B cell (primary cell): ENCODE data around the gene HS6ST3. TPM values are rescaled to one million over a fixed set of nuclear protein-coding genes. Genes with fewer than 3 reads are reported as not detected.

Source experiments
- ATAC-seq: fragments of 200-7000 bp; cut with Tn5 transposase; one replicate; pipeline ENCODE4 v1.10.0; 2021; ENCODE audit warnings: low read depth, mild to moderate bottlenecking, moderate number of reproducible peaks, moderate library complexity
- CTCF ChIA-PET: fragments of 350-600 bp; sonication (Branson Sonifier 250); formaldehyde crosslinking; loops from one replicate; lab custom pipeline; 2021; ENCODE audit warnings: antibody characterized with exemption, inconsistent platforms; lab: Charles Lee
- POLR2A ChIA-PET: fragments of 350-600 bp; sonication (Branson Sonifier 250); formaldehyde crosslinking; loops from one replicate; lab custom pipeline; 2021; ENCODE audit warnings: antibody characterized with exemption; lab: Charles Lee
- DNase-seq: peaks from one replicate; pipeline ENCODE4 v3.0.0; 2013
- H2AFZ ChIP-seq: 2 replicates; pipeline ENCODE4 v1.6.1; 2012; ENCODE audit warnings: mild to moderate bottlenecking, low read depth, low read length; ENCODE audit not compliant: insufficient read depth, poor library complexity, severe bottlenecking
- H3K27ac ChIP-seq, 2 donors: 1 replicate in 1 of 2; 2 replicates in 1 of 2; pipeline ENCODE4 v1.5.1; 2012 to 2013; ENCODE audit warnings: low read length in 2 of 2, mild to moderate bottlenecking in 2 of 2, moderate library complexity in 1 of 2
- H3K27me3 ChIP-seq, 4 experiments: fragments of 200-600 bp in 1 of 4; sonication (generic) in 1 of 4; replicated peaks in 1 of 4; 1 replicate in 2 of 4; 2 replicates in 2 of 4; pipeline versions ENCODE4 v1.6.1 to v1.7.0; 2013 to 2016; ENCODE audit warnings: low read length in 3 of 4, mild to moderate bottlenecking in 2 of 4, mixed read lengths in 1 of 4, moderate library complexity in 1 of 4; ENCODE audit not compliant: insufficient read depth in 4 of 4, control insufficient read depth in 3 of 4; ENCODE audit errors: control extremely low read depth in 1 of 4
- H3K36me3 ChIP-seq, 2 experiments: replicated peaks in 1 of 2; 1 replicate in 1 of 2; 2 replicates in 1 of 2; pipeline versions ENCODE4 v1.6.1 to v1.7.1; 2013; ENCODE audit warnings: low read length in 1 of 2; ENCODE audit not compliant: insufficient read depth in 2 of 2, control insufficient read depth in 1 of 2; ENCODE audit errors: control extremely low read depth in 1 of 2, extremely low read depth in 1 of 2
- H3K4me1 ChIP-seq, 2 donors: fragments of 200-600 bp in 1 of 2; sonication (generic) in 1 of 2; 1 replicate in 1 of 2; 2 replicates in 1 of 2; pipeline versions ENCODE4 v1.5.1 to v1.6.1; 2013 to 2017; ENCODE audit warnings: low read length in 2 of 2; ENCODE audit not compliant: control insufficient read depth in 2 of 2, insufficient read depth in 2 of 2
- H3K4me2 ChIP-seq: replicated peaks from 2 replicates; pipeline ENCODE3; 2012; ENCODE audit warnings: mild to moderate bottlenecking, low read depth, low read length; ENCODE audit not compliant: poor library complexity, severe bottlenecking
- H3K4me3 ChIP-seq, 5 experiments: fragments of 200-600 bp in 1 of 5; sonication (generic) in 1 of 5; 1 replicate in 3 of 5; 2 replicates in 2 of 5; pipeline versions ENCODE4 v1.5.1 to v1.7.0; 2011 to 2016; ENCODE audit warnings: low read length in 4 of 5, mild to moderate bottlenecking in 4 of 5, low read depth in 2 of 5, control low read depth in 1 of 5, moderate library complexity in 1 of 5; ENCODE audit not compliant: insufficient read depth in 1 of 5; ENCODE audit errors: control extremely low read depth in 1 of 5, extremely low read depth in 1 of 5
- H3K79me2 ChIP-seq: fragments of 200-600 bp; sonication (generic); one replicate; pipeline ENCODE4 v1.6.0; 2016; ENCODE audit warnings: low read length; ENCODE audit not compliant: control insufficient read depth, insufficient read depth
- H3K9ac ChIP-seq: fragments of 200-600 bp; sonication (generic); 2 replicates; pipeline ENCODE4 v1.6.1; 2017; ENCODE audit warnings: mild to moderate bottlenecking, low read length, moderate library complexity
- H3K9me3 ChIP-seq, 3 donors: one replicate each; pipeline versions ENCODE4 v1.6.1 to v1.7.1; 2013; ENCODE audit warnings: low read length in 2 of 3; ENCODE audit not compliant: control insufficient read depth in 2 of 3, insufficient read depth in 1 of 3; ENCODE audit errors: control extremely low read depth in 1 of 3
- H4K20me1 ChIP-seq: 2 replicates; pipeline ENCODE4 v1.6.0; 2012; ENCODE audit warnings: mild to moderate bottlenecking, low read length; ENCODE audit not compliant: insufficient read depth, control insufficient read depth, poor library complexity, severe bottlenecking
- H3K27ac Mint-ChIP-seq: one replicate; pipeline ENCODE4 v1.8.0; 2021; ENCODE audit warnings: mixed read lengths
- H3K27me3 Mint-ChIP-seq: one replicate; pipeline ENCODE4 v1.8.0; 2021; ENCODE audit warnings: mixed read lengths
- H3K4me1 Mint-ChIP-seq: one replicate; pipeline ENCODE4 v1.8.0; 2021; ENCODE audit warnings: mixed read lengths
- H3K4me3 Mint-ChIP-seq: one replicate; pipeline ENCODE4 v1.8.0; 2021; ENCODE audit warnings: mixed read lengths
- H3K9me3 Mint-ChIP-seq: one replicate; pipeline ENCODE4 v1.8.0; 2022; ENCODE audit warnings: mixed read lengths; ENCODE audit not compliant: insufficient read depth
- CTCF ChIP-seq: fragments of 200-600 bp; IDR thresholded peaks from one replicate; pipeline ENCODE4 v1.8.0; 2022; ENCODE audit warnings: antibody characterized with exemption, mild to moderate bottlenecking
- EZH2 ChIP-seq: IDR thresholded peaks from 2 replicates; pipeline ENCODE4 v1.6.1; 2012; ENCODE audit warnings: borderline replicate concordance, low read depth, mild to moderate bottlenecking, moderate library complexity, low read length; ENCODE audit not compliant: insufficient read depth, poor library complexity, severe bottlenecking
- WGBS: methylation state at CpG from one replicate; pipeline ENCODE4 v1.1.5; 2013; ENCODE audit warnings: missing lambda C conversion rate; ENCODE audit not compliant: insufficient coverage; 5-methylcytosine and 5-hydroxymethylcytosine counted together
- intact Hi-C: fragments of 100-400 bp; cut with micrococcal nuclease; formaldehyde crosslinking; loops from one replicate; pipeline ENCODE4 v1.10.0; 2022
- polyA plus RNA-seq: library from polyadenylated mRNA; depleted of rRNA; stranded (reverse); fragments of >200 nt; gene quantifications from 2 replicates; pipeline ENCODE4 v1.2.3, GENCODE V29; 2012
- total RNA-seq, 2 donors: library from RNA; stranded (reverse); fragments of 120-200 nt in 1 of 2; gene quantifications; 1 replicate in 1 of 2; 2 replicates in 1 of 2; pipeline versions ENCODE4 v1.2.3 to v1.2.4, GENCODE V29; 2013 to 2022

Gene HS6ST3
- total and polyA plus RNA-seq, 2 donors (not counting 1 experiment from before 2014, with no cell fraction given), result not detected

- H3K79me2 ChIP-seq, result no peaks in the 10 kb centered on the region
- H3K9me3 ChIP-seq, result no peaks in the 10 kb centered on the region
- POLR2A ChIA-PET, result no interaction called here
- intact Hi-C loops, result no loop called here
- WGBS, result 81% methylated on average over 4 of the region's 4 CpGs
- H3K27ac Mint-ChIP-seq, result no peak overlapping the region
- no peak for TF ChIP-seq CTCF
- no peak for TF ChIP-seq EZH2
- H3K9ac ChIP-seq, result no peak overlapping the region
- no peaks in the 10 kb centered on the region for H3K36me3 ChIP-seq
- H3K27me3 Mint-ChIP-seq, result no peaks in the 10 kb centered on the region
- no peak overlapping the region for H3K4me2 ChIP-seq
- H2AFZ ChIP-seq, result no peak overlapping the region
- no peaks in the 10 kb centered on the region for H3K9me3 Mint-ChIP-seq
- CTCF ChIA-PET, result no interaction called here
- DNase-seq (no peak), ATAC-seq (no peak)
- H4K20me1 ChIP-seq, result no peaks in the 10 kb centered on the region
- no peak overlapping the region for H3K27ac ChIP-seq
- H3K27me3 ChIP-seq, result no peaks in the 10 kb centered on the region
- H3K4me3 Mint-ChIP-seq, result no peak overlapping the region
- H3K4me1 ChIP-seq, result no peaks in the 10 kb centered on the region
- no peaks in the 10 kb centered on the region for H3K4me1 Mint-ChIP-seq
- H3K4me3 ChIP-seq, result no peak overlapping the region
Observed at GRCh38 chr13:96218475-96218874, 128.6 kb downstream of the HS6ST3 start.

GRCh38 chr13:96221471-96221870, 131.6 kb downstream of the HS6ST3 start:
- Histone ChIP-seq H4K20me1 (no peaks in the 10 kb centered on the region), H3K9me3 (no peaks in the 10 kb centered on the region), H3K4me1 (no peaks in the 10 kb centered on the region), H3K27ac (no peak overlapping the region), H3K27me3 (no peaks in the 10 kb centered on the region), H3K79me2 (no peaks in the 10 kb centered on the region), H3K4me2 (no peak overlapping the region), H2AFZ (no peak overlapping the region), H3K4me3 (no peak overlapping the region), H3K9ac (no peak overlapping the region), H3K36me3 (no peaks in the 10 kb centered on the region)
- Mint-ChIP-seq H3K4me3 (no peak overlapping the region), H3K27me3 (no peaks in the 10 kb centered on the region), H3K9me3 (no peaks in the 10 kb centered on the region), H3K4me1 (no peaks in the 10 kb centered on the region), H3K27ac (no peak overlapping the region)
- DNase-seq (no peak), ATAC-seq (no peak)
- POLR2A ChIA-PET, result no interaction called here
- CTCF ChIA-PET, result no interaction called here
- TF ChIP-seq CTCF, result no peak
- no peak for TF ChIP-seq EZH2
- intact Hi-C loops, result no loop called here
